ENCODE results near the gene RFC2. TPM values are rescaled to one million over a fixed set of nuclear protein-coding genes. Genes with fewer than 3 reads are reported as not detected.
A peak's percentile ranks its signal among the peaks of the same experiment; 100 is the strongest.
"Not testable (repeated sequence)": the region's sequence is repeated elsewhere in the genome, so short reads cannot be mapped to it uniquely, and the experiment has no call there.

Gene RFC2
- total RNA-seq, 1 donor from 2014 or later: 12.4 TPM

GRCh38 chr7:74256491-74257408, 2.6 kb upstream of the RFC2 start:
- no peak overlapping the region for H3K4me3 ChIP-seq (ENCODE audit: low read depth, low read length)
- no peak for DNase-seq (ENCODE audit: low read depth)
- no peaks in the 10 kb centered on the region for H3K27me3 ChIP-seq (ENCODE audit: control insufficient read depth, insufficient read depth, low read length)
- H3K36me3 ChIP-seq (ENCODE audit: control insufficient read depth, insufficient read depth, low read length): no peaks in the 10 kb centered on the region
- TF ChIP-seq CTCF (IDR thresholded peaks at IDR 0.05; ENCODE audit: insufficient read depth, low read length, severe bottlenecking): no peak
- FAIRE-seq: no peak

- not testable (repeated sequence) for H3K27me3 ChIP-seq (ENCODE audit: control insufficient read depth, insufficient read depth, low read length); FAIRE-seq; H3K4me3 ChIP-seq (ENCODE audit: low read depth, low read length); H3K36me3 ChIP-seq (ENCODE audit: control insufficient read depth, insufficient read depth, low read length); DNase-seq (ENCODE audit: low read depth)
Measured at GRCh38 chr7:74255461-74255860, 1.3 kb upstream of the RFC2 start.

- H3K27me3 ChIP-seq (ENCODE audit: control insufficient read depth, insufficient read depth, low read length): no peaks in the 10 kb centered on the region
- peaks cover 3% of the 10 kb centered on the region for H3K36me3 ChIP-seq (ENCODE audit: control insufficient read depth, insufficient read depth, low read length)
- TF ChIP-seq CTCF (IDR thresholded peaks at IDR 0.05; ENCODE audit: insufficient read depth, low read length, severe bottlenecking): no peak
- no peak for FAIRE-seq
- DNase-seq (ENCODE audit: low read depth): no peak
- peak overlapping the region; percentile 95 for H3K4me3 ChIP-seq (ENCODE audit: low read depth, low read length)
Measured at GRCh38 chr7:74254858-74255379, 720 bp upstream of the RFC2 start.

- DNase-seq (ENCODE audit: low read depth) (no peak), FAIRE-seq (no peak)
- Histone ChIP-seq H3K4me3 (ENCODE audit: low read depth, low read length) (peak overlapping the region; percentile 95), H3K36me3 (ENCODE audit: control insufficient read depth, insufficient read depth, low read length) (peaks cover 7% of the 10 kb centered on the region), H3K27me3 (ENCODE audit: control insufficient read depth, insufficient read depth, low read length) (no peaks in the 10 kb centered on the region)
- TF ChIP-seq CTCF (IDR thresholded peaks at IDR 0.05; ENCODE audit: insufficient read depth, low read length, severe bottlenecking): no peak
Measured at GRCh38 chr7:74253835-74254128, 417 bp downstream of the RFC2 start.

- no peaks in the 10 kb centered on the region for H3K27me3 ChIP-seq (ENCODE audit: control insufficient read depth, insufficient read depth, low read length)
- FAIRE-seq (no peak), DNase-seq (ENCODE audit: low read depth) (no peak)
- peaks cover 8% of the 10 kb centered on the region for H3K36me3 ChIP-seq (ENCODE audit: control insufficient read depth, insufficient read depth, low read length)
- TF ChIP-seq CTCF (IDR thresholded peaks at IDR 0.05; ENCODE audit: insufficient read depth, low read length, severe bottlenecking): no peak
- peak overlapping the region; percentile 95 for H3K4me3 ChIP-seq (ENCODE audit: low read depth, low read length)
Measured at GRCh38 chr7:74253331-74253730, 868 bp downstream of the RFC2 start.

- TF ChIP-seq CTCF (IDR thresholded peaks at IDR 0.05; ENCODE audit: insufficient read depth, low read length, severe bottlenecking): no peak
- no peak overlapping the region for H3K4me3 ChIP-seq (ENCODE audit: low read depth, low read length)
- DNase-seq (ENCODE audit: low read depth): no peak
- FAIRE-seq: no peak
- no peaks in the 10 kb centered on the region for H3K27me3 ChIP-seq (ENCODE audit: control insufficient read depth, insufficient read depth, low read length)
- H3K36me3 ChIP-seq (ENCODE audit: control insufficient read depth, insufficient read depth, low read length): peaks cover 8% of the 10 kb centered on the region
Measured at GRCh38 chr7:74252893-74253292, 1.3 kb downstream of the RFC2 start.

GRCh38 chr7:74249058-74249457, 5.1 kb downstream of the RFC2 start:
- H3K36me3 ChIP-seq (ENCODE audit: control insufficient read depth, insufficient read depth, low read length); H3K4me3 ChIP-seq (ENCODE audit: low read depth, low read length); H3K27me3 ChIP-seq (ENCODE audit: control insufficient read depth, insufficient read depth, low read length); FAIRE-seq; DNase-seq (ENCODE audit: low read depth): not testable (repeated sequence)
